Measurements from ENCODE around the gene TSPAN5. TPM values are rescaled to one million over a fixed set of nuclear protein-coding genes. Genes with fewer than 3 reads are reported as not detected.

The TSPAN5 gene
- total and polyA plus RNA-seq, 2 of the 4 experiments (the other 2 are of a cell fraction), result 64.8 to 79.6 TPM

GRCh38 chr4:98421111-98421510 is 237.3 kb downstream of the TSPAN5 start (continued):
- TF ChIP-seq CTCF (conservative IDR thresholded peaks at IDR 0.05; ENCODE audit: low read depth, low read length), result no peak
- TF ChIP-seq SMC3 (IDR thresholded peaks at IDR 0.05; ENCODE audit: low read depth, low read length), result no peak

Data from IMR-90 (cell line).